CD4-positive, alpha-beta T cell (primary cell): ENCODE measurements around the gene UBL4A. TPM values are rescaled to one million over a fixed set of nuclear protein-coding genes. Genes with fewer than 3 reads are reported as not detected.

ENCODE experiments used
- ATAC-seq: fragments of 200-7000 bp; cut with Tn5 transposase; one replicate; pipeline ENCODE4 v1.10.0; 2022; ENCODE audit warnings: mild to moderate bottlenecking; ENCODE audit not compliant: poor library complexity
- CTCF ChIA-PET: fragments of 350-600 bp; sonication (Branson Sonifier 250); formaldehyde crosslinking; loops from one replicate; lab custom pipeline; 2021; ENCODE audit warnings: antibody characterized with exemption, inconsistent platforms; lab: Charles Lee
- POLR2A ChIA-PET: fragments of 350-600 bp; sonication (Branson Sonifier 250); formaldehyde crosslinking; loops from one replicate; lab custom pipeline; 2021; ENCODE audit warnings: antibody characterized with exemption, inconsistent platforms; lab: Charles Lee
- DNase-seq, 14 experiments: peaks; one replicate each; pipeline ENCODE4 v3.0.0-alpha.2; 2013 to 2020; ENCODE audit warnings: mixed read lengths in 2 of 14
- H3K27ac ChIP-seq, 2 donors: one replicate each; pipeline versions ENCODE4 v1.5.1 to v1.7.0; 2013; ENCODE audit warnings: low read length in 2 of 2, low read depth in 1 of 2, mild to moderate bottlenecking in 1 of 2
- H3K27me3 ChIP-seq, 2 experiments: 1 replicate in 1 of 2; 2 replicates in 1 of 2; pipeline versions ENCODE4 v1.6.1 to v1.7.0; 2013; ENCODE audit warnings: low read length in 2 of 2, control low read depth in 1 of 2, mild to moderate bottlenecking in 1 of 2, moderate library complexity in 1 of 2; ENCODE audit not compliant: insufficient read depth in 2 of 2, control insufficient read depth in 1 of 2
- H3K36me3 ChIP-seq: one replicate; pipeline ENCODE4 v1.6.1; 2013; ENCODE audit warnings: low read length, control low read depth; ENCODE audit not compliant: insufficient read depth
- H3K4me1 ChIP-seq: one replicate; pipeline ENCODE4 v1.6.1; 2013; ENCODE audit warnings: low read length, control low read depth; ENCODE audit not compliant: insufficient read depth
- H3K4me3 ChIP-seq: one replicate; pipeline ENCODE4 v1.5.1; 2013; ENCODE audit warnings: mild to moderate bottlenecking, low read length, moderate library complexity
- H3K9me3 ChIP-seq, 2 experiments: 1 replicate in 1 of 2; 2 replicates in 1 of 2; pipeline versions ENCODE4 v1.6.1 to v1.7.0; 2013; ENCODE audit warnings: low read length in 2 of 2, mild to moderate bottlenecking in 2 of 2, control low read depth in 1 of 2, moderate library complexity in 1 of 2; ENCODE audit not compliant: control insufficient read depth in 1 of 2, insufficient read depth in 1 of 2
- H3K27ac Mint-ChIP-seq: one replicate; pipeline ENCODE4 v1.8.0; 2020; ENCODE audit warnings: mixed read lengths
- H3K27me3 Mint-ChIP-seq: one replicate; pipeline ENCODE4 v1.8.0; 2021; ENCODE audit warnings: mixed read lengths
- H3K36me3 Mint-ChIP-seq: one replicate; pipeline ENCODE4 v1.8.0; 2021; ENCODE audit warnings: low read depth, mixed read lengths
- H3K4me1 Mint-ChIP-seq: one replicate; pipeline ENCODE4 v1.8.0; 2021; ENCODE audit warnings: low read depth, mixed read lengths
- H3K4me3 Mint-ChIP-seq: one replicate; pipeline ENCODE4 v1.8.0; 2020; ENCODE audit warnings: mild to moderate bottlenecking, mixed read lengths
- H3K9me3 Mint-ChIP-seq: one replicate; pipeline ENCODE4 v1.8.0; 2020; ENCODE audit warnings: mixed read lengths
- intact Hi-C, 2 experiments: fragments of 100-400 bp; cut with DNase I in 1 of 2; cut with micrococcal nuclease in 1 of 2; formaldehyde crosslinking; loops; one replicate each; pipeline versions ENCODE4 v1.15.1 to v1.9.0; 2023 to 2025; cut with DNase I, micrococcal nuclease
- total RNA-seq, 174 experiments: library from RNA in 2 of 174; stranded (reverse) in 2 of 174; gene quantifications; one replicate each; pipeline ENCODE4 v1.2.3 and lab custom pipeline; 2021 to 2026
- TF ChIP-seq, protein P1 (sequence below): fragments of 200-600 bp; IDR thresholded peaks from one replicate; pipeline ENCODE4 v1.8.0; 2022; ENCODE audit warnings: antibody characterized with exemption, mild to moderate bottlenecking

The UBL4A gene
- total RNA-seq, 2 experiments from 2014 or later = 6.6 to 8.9 TPM

DNA sequence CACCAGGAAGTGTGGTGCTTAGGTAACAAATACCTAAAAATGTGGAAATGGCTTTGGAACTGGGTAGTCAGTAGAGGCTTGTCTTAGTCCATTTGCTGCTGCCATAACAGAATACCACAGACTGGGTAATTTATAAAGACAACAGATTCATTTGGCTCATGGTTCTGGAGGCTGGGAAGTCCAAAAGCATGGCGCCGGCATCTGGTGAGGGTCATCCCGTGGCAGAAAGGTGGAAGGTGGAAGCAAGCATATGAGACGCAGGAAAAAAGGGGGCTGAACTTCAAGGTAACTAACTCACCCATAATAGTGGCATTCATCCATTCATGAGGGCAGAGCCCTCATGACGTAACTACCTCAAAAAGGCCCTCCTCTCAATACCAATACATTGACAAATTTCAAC is 23.0 kb upstream of the UBL4A start:
- ATAC-seq (no peak), DNase-seq (no peak)
- Histone ChIP-seq H3K36me3 (peaks cover 26% of the 10 kb centered on the region), H3K4me1 (peaks cover 27% of the 10 kb centered on the region), H3K27ac (no peak overlapping the region), H3K4me3 (no peak overlapping the region), H3K27me3 (no peaks in the 10 kb centered on the region), H3K9me3 (no peaks in the 10 kb centered on the region)
- Mint-ChIP-seq H3K9me3 (no peaks in the 10 kb centered on the region), H3K4me3 (no peak overlapping the region), H3K27me3 (no peaks in the 10 kb centered on the region), H3K36me3 (peaks cover 20% of the 10 kb centered on the region), H3K4me1 (peaks cover 13% of the 10 kb centered on the region), H3K27ac (peak overlapping the region; percentile 36)
- ChIA-PET POLR2A (no interaction called here), CTCF (no interaction called here)
- TF ChIP-seq, protein P1, sequence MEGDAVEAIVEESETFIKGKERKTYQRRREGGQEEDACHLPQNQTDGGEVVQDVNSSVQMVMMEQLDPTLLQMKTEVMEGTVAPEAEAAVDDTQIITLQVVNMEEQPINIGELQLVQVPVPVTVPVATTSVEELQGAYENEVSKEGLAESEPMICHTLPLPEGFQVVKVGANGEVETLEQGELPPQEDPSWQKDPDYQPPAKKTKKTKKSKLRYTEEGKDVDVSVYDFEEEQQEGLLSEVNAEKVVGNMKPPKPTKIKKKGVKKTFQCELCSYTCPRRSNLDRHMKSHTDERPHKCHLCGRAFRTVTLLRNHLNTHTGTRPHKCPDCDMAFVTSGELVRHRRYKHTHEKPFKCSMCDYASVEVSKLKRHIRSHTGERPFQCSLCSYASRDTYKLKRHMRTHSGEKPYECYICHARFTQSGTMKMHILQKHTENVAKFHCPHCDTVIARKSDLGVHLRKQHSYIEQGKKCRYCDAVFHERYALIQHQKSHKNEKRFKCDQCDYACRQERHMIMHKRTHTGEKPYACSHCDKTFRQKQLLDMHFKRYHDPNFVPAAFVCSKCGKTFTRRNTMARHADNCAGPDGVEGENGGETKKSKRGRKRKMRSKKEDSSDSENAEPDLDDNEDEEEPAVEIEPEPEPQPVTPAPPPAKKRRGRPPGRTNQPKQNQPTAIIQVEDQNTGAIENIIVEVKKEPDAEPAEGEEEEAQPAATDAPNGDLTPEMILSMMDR = no peak
- intact Hi-C loops = no loop called here

DNA sequence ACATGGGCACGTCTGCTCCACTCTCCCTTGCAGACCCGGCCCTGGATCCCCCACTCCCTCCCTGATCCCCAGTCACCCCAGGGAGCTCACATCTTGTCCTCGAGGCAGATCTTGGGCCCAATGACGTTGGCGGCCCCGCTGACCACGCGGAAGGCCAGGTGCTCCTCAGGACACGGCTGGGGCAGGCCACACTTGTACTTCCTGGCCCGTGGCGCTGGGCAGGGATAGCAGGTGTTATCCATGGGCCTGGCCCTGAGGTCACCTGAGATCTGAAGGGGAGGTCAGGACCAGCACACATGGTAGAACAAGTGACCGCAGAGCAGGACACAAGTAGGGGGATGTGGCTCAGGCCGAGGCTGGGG is 21.9 kb upstream of the UBL4A start:
- H3K27me3 ChIP-seq = no peaks in the 10 kb centered on the region
- intact Hi-C loops = no loop called here
- no peak for DNase-seq
- H3K27ac ChIP-seq = no peak overlapping the region
- H3K27ac Mint-ChIP-seq = no peak overlapping the region
- peaks cover 26% of the 10 kb centered on the region for H3K36me3 ChIP-seq
- ChIA-PET CTCF (no interaction called here), POLR2A (no interaction called here)
- ATAC-seq = no peak
- no peak overlapping the region for H3K4me3 ChIP-seq
- peaks cover 15% of the 10 kb centered on the region for H3K36me3 Mint-ChIP-seq
- no peaks in the 10 kb centered on the region for H3K9me3 Mint-ChIP-seq
- TF ChIP-seq, protein P1 = no peak
- no peaks in the 10 kb centered on the region for H3K27me3 Mint-ChIP-seq
- peaks cover 6% of the 10 kb centered on the region for H3K4me1 Mint-ChIP-seq
- peaks cover 21% of the 10 kb centered on the region for H3K4me1 ChIP-seq
- H3K4me3 Mint-ChIP-seq = no peak overlapping the region
- no peaks in the 10 kb centered on the region for H3K9me3 ChIP-seq

DNA sequence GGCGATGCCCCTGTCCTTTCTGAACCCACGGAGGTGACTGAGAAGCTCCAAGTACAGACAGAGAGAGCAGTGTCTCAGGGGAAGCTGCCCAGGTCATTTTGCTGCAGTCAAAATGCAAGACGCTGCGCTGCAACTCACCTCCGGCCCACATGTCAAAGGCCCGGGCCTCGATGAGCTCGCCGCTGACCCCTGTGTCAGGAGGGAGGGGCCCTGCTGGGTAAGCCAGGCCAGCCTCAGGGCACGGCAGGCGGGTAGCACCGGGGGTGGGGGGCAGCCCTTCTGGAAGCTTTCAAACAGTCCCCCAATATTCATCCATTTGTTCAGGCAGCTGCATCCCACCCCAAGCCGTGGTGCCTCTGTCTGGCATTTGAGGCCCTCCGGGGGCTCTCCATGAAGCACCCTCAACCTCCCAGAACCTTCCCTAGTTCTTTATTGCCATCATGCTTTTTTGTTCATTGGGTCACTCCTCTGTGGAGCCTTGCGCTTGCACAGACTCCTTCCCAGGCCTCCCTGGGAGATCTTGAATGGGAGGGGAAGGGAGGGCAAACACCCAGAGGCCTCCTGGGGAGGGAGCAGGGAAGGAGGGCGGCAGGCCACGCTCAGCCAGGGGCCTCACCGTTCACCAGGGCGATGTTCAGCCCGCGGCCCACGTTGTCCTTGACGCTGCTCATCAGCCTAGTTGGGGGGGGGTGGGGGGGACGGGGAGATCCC is 21.4 kb upstream of the UBL4A start:
- H3K27me3 ChIP-seq = no peaks in the 10 kb centered on the region
- ATAC-seq (no peak), DNase-seq (no peak)
- Mint-ChIP-seq H3K4me3 (no peak overlapping the region), H3K36me3 (peaks cover 15% of the 10 kb centered on the region), H3K9me3 (no peaks in the 10 kb centered on the region), H3K27me3 (no peaks in the 10 kb centered on the region), H3K4me1 (peaks cover 6% of the 10 kb centered on the region), H3K27ac (no peak overlapping the region)
- ChIA-PET CTCF (no interaction called here), POLR2A (no interaction called here)
- H3K36me3 ChIP-seq = peaks cover 26% of the 10 kb centered on the region
- peaks cover 16% of the 10 kb centered on the region for H3K4me1 ChIP-seq
- no peak overlapping the region for H3K4me3 ChIP-seq
- no peaks in the 10 kb centered on the region for H3K9me3 ChIP-seq
- intact Hi-C loops = no loop called here
- H3K27ac ChIP-seq = no peak overlapping the region
- TF ChIP-seq, protein P1 = no peak
